Prostate gland (tissue), 2 donors: Measurements from ENCODE around the gene THPO. TPM values are rescaled to one million over a fixed set of nuclear protein-coding genes. Genes with fewer than 3 reads are reported as not detected.

Experiments
- DNase-seq: peaks from one replicate; pipeline ENCODE4 v3.0.0-alpha.2; 2019; ENCODE audit warnings: low spot score
- H3K27ac ChIP-seq, 2 donors: fragments of 200-600 bp; sonication (generic); 2 replicates each; pipeline ENCODE4 v1.5.1; 2017 to 2019
- H3K27me3 ChIP-seq: fragments of 200-600 bp; sonication (generic); replicated peaks from 2 replicates; pipeline ENCODE4 v1.5.1; 2019; ENCODE audit not compliant: insufficient read depth
- H3K36me3 ChIP-seq, 2 donors: fragments of 200-600 bp; sonication (generic); 1 replicate in 1 of 2; 2 replicates in 1 of 2; pipeline versions ENCODE4 v1.5.1 to v1.8.1; 2017 to 2019
- H3K4me1 ChIP-seq: fragments of 200-600 bp; sonication (generic); replicated peaks from 2 replicates; pipeline ENCODE4 v1.5.1; 2019
- H3K4me3 ChIP-seq, 2 donors: fragments of 200-600 bp; sonication (generic); 2 replicates each; pipeline ENCODE4 v1.5.1; 2017 to 2019
- H3K9me3 ChIP-seq: fragments of 200-600 bp; sonication (generic); 2 replicates; pipeline ENCODE4 v1.5.1; 2017
- CTCF ChIP-seq, 4 experiments: fragments of 200-600 bp in 2 of 4; fragments of 450-650 bp in 2 of 4; sonication (generic) in 2 of 4; IDR thresholded peaks; 1 replicate in 3 of 4; 2 replicates in 1 of 4; pipeline ENCODE4 v1.5.1; 2016 to 2019; ENCODE audit warnings: antibody characterized with exemption in 4 of 4, mild to moderate bottlenecking in 2 of 4, moderate library complexity in 2 of 4
- POLR2A ChIP-seq: fragments of 450-650 bp; IDR thresholded peaks from one replicate; pipeline ENCODE4 v1.6.1; 2016; ENCODE audit warnings: antibody characterized with exemption, mild to moderate bottlenecking
- POLR2AphosphoS5 ChIP-seq: sonication (generic); formaldehyde crosslinking; IDR thresholded peaks from one replicate; pipeline ENCODE4 v1.6.1; 2017; ENCODE audit warnings: antibody characterized with exemption
- WGBS: methylation state at CpG from one replicate; pipeline ENCODE4 v1.1.5; 2018; 5-methylcytosine and 5-hydroxymethylcytosine counted together
- intact Hi-C: fragments of 100-400 bp; cut with DNase I; formaldehyde crosslinking; loops from one replicate; pipeline ENCODE4 v1.14.2; 2022
- total RNA-seq, 2 donors: library from RNA; depleted of rRNA; stranded (reverse); fragments of >200 nt; gene quantifications; one replicate each; pipeline ENCODE4 v1.1.0, GENCODE V29; 2016

THPO gene
- total RNA-seq, 2 donors from 2014 or later = not detected

GRCh38 chr3:184351511-184352148 is 26.4 kb downstream of the THPO start:
- WGBS = 52% methylated on average over 9 of the region's 9 CpGs
- intact Hi-C loops = no loop called here
- no peaks in the 10 kb centered on the region for H3K9me3 ChIP-seq
- TF ChIP-seq POLR2AphosphoS5 = no peak
- no peak for TF ChIP-seq CTCF (IDR thresholded peaks at IDR 0.05)
- no peak for TF ChIP-seq POLR2A
- no peak overlapping the region for H3K27ac ChIP-seq
- no peaks in the 10 kb centered on the region for H3K4me1 ChIP-seq
- DNase-seq = no peak
- no peaks in the 10 kb centered on the region for H3K36me3 ChIP-seq
- no peaks in the 10 kb centered on the region for H3K27me3 ChIP-seq
- no peak overlapping the region for H3K4me3 ChIP-seq

- H3K4me3 ChIP-seq = no peak overlapping the region
- H3K4me1 ChIP-seq = no peaks in the 10 kb centered on the region
- TF ChIP-seq POLR2AphosphoS5 (no peak), POLR2A (no peak), CTCF (IDR thresholded peaks at IDR 0.05) (no peak)
- H3K9me3 ChIP-seq = no peaks in the 10 kb centered on the region
- 97% methylated on average over 6 of the region's 6 CpGs for WGBS
- no peaks in the 10 kb centered on the region for H3K36me3 ChIP-seq
- DNase-seq = no peak
- H3K27me3 ChIP-seq = no peaks in the 10 kb centered on the region
- intact Hi-C loops = no loop called here
- no peak overlapping the region for H3K27ac ChIP-seq
Measured at GRCh38 chr3:184350618-184351017, 27.4 kb downstream of the THPO start.

- intact Hi-C loops = no loop called here
- no peak for TF ChIP-seq POLR2AphosphoS5
- no peak for TF ChIP-seq CTCF (IDR thresholded peaks at IDR 0.05)
- TF ChIP-seq POLR2A = no peak
- Histone ChIP-seq H3K4me1 (no peaks in the 10 kb centered on the region), H3K9me3 (no peaks in the 10 kb centered on the region), H3K27me3 (no peaks in the 10 kb centered on the region), H3K4me3 (no peak overlapping the region), H3K27ac (no peak overlapping the region), H3K36me3 (no peaks in the 10 kb centered on the region)
- WGBS = 81% methylated on average over 10 of the region's 10 CpGs
- DNase-seq = no peak
Measured at GRCh38 chr3:184349563-184350470, 28.2 kb downstream of the THPO start.

- intact Hi-C loops = no loop called here
- Histone ChIP-seq H3K9me3 (no peaks in the 10 kb centered on the region), H3K4me3 (no peak overlapping the region), H3K4me1 (no peaks in the 10 kb centered on the region), H3K27ac (no peak overlapping the region), H3K27me3 (no peaks in the 10 kb centered on the region), H3K36me3 (no peaks in the 10 kb centered on the region)
- TF ChIP-seq POLR2AphosphoS5 (no peak), CTCF (IDR thresholded peaks at IDR 0.05) (no peak), POLR2A (no peak)
- 87% methylated on average over 4 of the region's 4 CpGs for WGBS
- DNase-seq = no peak
Measured at GRCh38 chr3:184348057-184348382, 30.0 kb downstream of the THPO start.
